CD4-positive, alpha-beta T cell (primary cell): ENCODE data around the gene UQCR11. TPM values are rescaled to one million over a fixed set of nuclear protein-coding genes. Genes with fewer than 3 reads are reported as not detected.

Source experiments
- ATAC-seq: fragments of 200-7000 bp; cut with Tn5 transposase; one replicate; pipeline ENCODE4 v1.10.0; 2022; ENCODE audit warnings: mild to moderate bottlenecking; ENCODE audit not compliant: poor library complexity
- CTCF ChIA-PET: fragments of 350-600 bp; sonication (Branson Sonifier 250); formaldehyde crosslinking; loops from one replicate; lab custom pipeline; 2021; ENCODE audit warnings: antibody characterized with exemption, inconsistent platforms; lab: Charles Lee
- POLR2A ChIA-PET: fragments of 350-600 bp; sonication (Branson Sonifier 250); formaldehyde crosslinking; loops from one replicate; lab custom pipeline; 2021; ENCODE audit warnings: antibody characterized with exemption, inconsistent platforms; lab: Charles Lee
- DNase-seq, 14 experiments: peaks; one replicate each; pipeline ENCODE4 v3.0.0-alpha.2; 2013 to 2020; ENCODE audit warnings: mixed read lengths in 2 of 14
- H3K27ac ChIP-seq, 2 donors: one replicate each; pipeline versions ENCODE4 v1.5.1 to v1.7.0; 2013; ENCODE audit warnings: low read length in 2 of 2, low read depth in 1 of 2, mild to moderate bottlenecking in 1 of 2
- H3K27me3 ChIP-seq, 2 experiments: 1 replicate in 1 of 2; 2 replicates in 1 of 2; pipeline versions ENCODE4 v1.6.1 to v1.7.0; 2013; ENCODE audit warnings: low read length in 2 of 2, control low read depth in 1 of 2, mild to moderate bottlenecking in 1 of 2, moderate library complexity in 1 of 2; ENCODE audit not compliant: insufficient read depth in 2 of 2, control insufficient read depth in 1 of 2
- H3K36me3 ChIP-seq: one replicate; pipeline ENCODE4 v1.6.1; 2013; ENCODE audit warnings: low read length, control low read depth; ENCODE audit not compliant: insufficient read depth
- H3K4me1 ChIP-seq: one replicate; pipeline ENCODE4 v1.6.1; 2013; ENCODE audit warnings: low read length, control low read depth; ENCODE audit not compliant: insufficient read depth
- H3K4me3 ChIP-seq: one replicate; pipeline ENCODE4 v1.5.1; 2013; ENCODE audit warnings: mild to moderate bottlenecking, low read length, moderate library complexity
- H3K9me3 ChIP-seq, 2 experiments: 1 replicate in 1 of 2; 2 replicates in 1 of 2; pipeline versions ENCODE4 v1.6.1 to v1.7.0; 2013; ENCODE audit warnings: low read length in 2 of 2, mild to moderate bottlenecking in 2 of 2, control low read depth in 1 of 2, moderate library complexity in 1 of 2; ENCODE audit not compliant: control insufficient read depth in 1 of 2, insufficient read depth in 1 of 2
- H3K27ac Mint-ChIP-seq: one replicate; pipeline ENCODE4 v1.8.0; 2020; ENCODE audit warnings: mixed read lengths
- H3K27me3 Mint-ChIP-seq: one replicate; pipeline ENCODE4 v1.8.0; 2021; ENCODE audit warnings: mixed read lengths
- H3K36me3 Mint-ChIP-seq: one replicate; pipeline ENCODE4 v1.8.0; 2021; ENCODE audit warnings: low read depth, mixed read lengths
- H3K4me1 Mint-ChIP-seq: one replicate; pipeline ENCODE4 v1.8.0; 2021; ENCODE audit warnings: low read depth, mixed read lengths
- H3K4me3 Mint-ChIP-seq: one replicate; pipeline ENCODE4 v1.8.0; 2020; ENCODE audit warnings: mild to moderate bottlenecking, mixed read lengths
- H3K9me3 Mint-ChIP-seq: one replicate; pipeline ENCODE4 v1.8.0; 2020; ENCODE audit warnings: mixed read lengths
- CTCF ChIP-seq: fragments of 200-600 bp; IDR thresholded peaks from one replicate; pipeline ENCODE4 v1.8.0; 2022; ENCODE audit warnings: antibody characterized with exemption, mild to moderate bottlenecking
- intact Hi-C, 2 experiments: fragments of 100-400 bp; cut with DNase I in 1 of 2; cut with micrococcal nuclease in 1 of 2; formaldehyde crosslinking; loops; one replicate each; pipeline versions ENCODE4 v1.15.1 to v1.9.0; 2023 to 2025; cut with DNase I, micrococcal nuclease
- total RNA-seq, 174 experiments: library from RNA in 2 of 174; stranded (reverse) in 2 of 174; gene quantifications; one replicate each; pipeline ENCODE4 v1.2.3 and lab custom pipeline; 2021 to 2026

UQCR11 gene
- total RNA-seq, 2 experiments from 2014 or later, result 88.9 to 93.8 TPM

GRCh38 chr19:1599460-1599846 is 5.8 kb downstream of the UQCR11 start:
- H3K27ac ChIP-seq, result no peak overlapping the region
- Mint-ChIP-seq H3K36me3 (peaks cover 41% of the 10 kb centered on the region), H3K4me3 (no peak overlapping the region), H3K4me1 (peaks cover 12% of the 10 kb centered on the region), H3K27ac (no peak overlapping the region), H3K27me3 (no peaks in the 10 kb centered on the region), H3K9me3 (no peaks in the 10 kb centered on the region)
- ChIA-PET POLR2A (no interaction called here), CTCF (no interaction called here)
- no peak overlapping the region for H3K4me3 ChIP-seq
- intact Hi-C loops, result no loop called here
- no peaks in the 10 kb centered on the region for H3K9me3 ChIP-seq
- DNase-seq (no peak), ATAC-seq (no peak)
- peaks cover 30% of the 10 kb centered on the region for H3K4me1 ChIP-seq
- H3K27me3 ChIP-seq, result no peaks in the 10 kb centered on the region
- peaks cover 40% of the 10 kb centered on the region for H3K36me3 ChIP-seq
- no peak for TF ChIP-seq CTCF

GRCh38 chr19:1598777-1599459 is 6.3 kb downstream of the UQCR11 start:
- H3K36me3 ChIP-seq, result peaks cover 40% of the 10 kb centered on the region
- H3K9me3 Mint-ChIP-seq, result no peaks in the 10 kb centered on the region
- no peak for TF ChIP-seq CTCF
- H3K27ac Mint-ChIP-seq, result no peak overlapping the region
- peaks cover 12% of the 10 kb centered on the region for H3K4me1 Mint-ChIP-seq
- H3K27ac ChIP-seq, result no peak overlapping the region
- H3K36me3 Mint-ChIP-seq, result peaks cover 41% of the 10 kb centered on the region
- H3K4me3 Mint-ChIP-seq, result no peak overlapping the region
- no peak overlapping the region for H3K4me3 ChIP-seq
- intact Hi-C loops, result no loop called here
- H3K27me3 Mint-ChIP-seq, result no peaks in the 10 kb centered on the region
- peaks cover 25% of the 10 kb centered on the region for H3K4me1 ChIP-seq
- ChIA-PET CTCF (no interaction called here), POLR2A (interaction anchor here (0.6 kb wide), 1 partner anchor 32 kb away, joined by 3 read pairs; no protein-coding TSS in a partner anchor)
- no peaks in the 10 kb centered on the region for H3K9me3 ChIP-seq
- DNase-seq (no peak), ATAC-seq (no peak)
- no peaks in the 10 kb centered on the region for H3K27me3 ChIP-seq

- ChIA-PET CTCF (interaction anchor here (1.2 to 1.8 kb wide), 3 partner anchors 13 to 58 kb away, joined by 3 to 10 read pairs (median 8); no protein-coding TSS in a partner anchor), POLR2A (interaction anchor here (0.6 to 3.0 kb wide), 8 partner anchors 9 to 325 kb away, joined by 3 to 49 read pairs (median 6); partner anchors contain the start of genes FAM174C, TCF3 and UQCR11)
- H3K36me3 ChIP-seq, result peaks cover 23% of the 10 kb centered on the region
- no peaks in the 10 kb centered on the region for H3K9me3 ChIP-seq
- Mint-ChIP-seq H3K36me3 (peaks cover 31% of the 10 kb centered on the region), H3K9me3 (no peaks in the 10 kb centered on the region), H3K4me3 (peak overlapping the region; percentile 94), H3K27ac (peak overlapping the region; percentile 80), H3K27me3 (no peaks in the 10 kb centered on the region), H3K4me1 (peaks cover 21% of the 10 kb centered on the region)
- H3K27ac ChIP-seq, result no peak overlapping the region
- H3K4me3 ChIP-seq, result peak overlapping the region; percentile 69
- intact Hi-C loops, result loop anchor here in 1 of 2 experiments (2.0 kb wide), 1 partner anchor 219 kb away; the partner anchor contains the start of gene ATP8B3
- TF ChIP-seq CTCF, result no peak
- DNase-seq (peak in 1 of 14 experiments; percentile 44), ATAC-seq (no peak)
- no peaks in the 10 kb centered on the region for H3K27me3 ChIP-seq
- H3K4me1 ChIP-seq, result peaks cover 33% of the 10 kb centered on the region
These were observed 11.8 kb downstream of the UQCR11 start for GRCh38 chr19:1593501-1593772.
